Lower leg skin (tissue), 4 donors: ENCODE measurements around the gene ARHGEF10L. TPM values are rescaled to one million over a fixed set of nuclear protein-coding genes. Genes with fewer than 3 reads are reported as not detected.

ENCODE experiments used
- DNase-seq, 2 donors: peaks; one replicate each; pipeline ENCODE4 v3.0.0-alpha.2; 2019; ENCODE audit warnings: low spot score in 2 of 2
- H3K4me3 ChIP-seq: fragments of 200-600 bp; sonication (generic); 2 replicates; pipeline ENCODE4 v1.5.1; 2017; ENCODE audit warnings: mild to moderate bottlenecking, low read depth; ENCODE audit not compliant: poor library complexity, severe bottlenecking
- CTCF ChIP-seq, 3 donors: fragments of 450-650 bp; IDR thresholded peaks; one replicate each; pipeline ENCODE4 v1.5.1; 2016; ENCODE audit warnings: antibody characterized with exemption in 3 of 3, mild to moderate bottlenecking in 3 of 3, moderate library complexity in 2 of 3
- POLR2A ChIP-seq, 2 donors: fragments of 450-650 bp; IDR thresholded peaks; one replicate each; pipeline ENCODE4 v1.6.1; 2016 to 2017; ENCODE audit warnings: antibody characterized with exemption in 2 of 2, mild to moderate bottlenecking in 1 of 2, moderate library complexity in 1 of 2
- WGBS, 2 donors: methylation state at CpG; one replicate each; pipeline ENCODE4 v1.1.5; 2018; 5-methylcytosine and 5-hydroxymethylcytosine counted together
- intact Hi-C: fragments of 100-400 bp; cut with DNase I; formaldehyde crosslinking; loops from one replicate; pipeline ENCODE4 v1.15.0; 2023; ENCODE audit warnings: low total_unique reads
- total RNA-seq, 4 donors: library from RNA; depleted of rRNA; stranded (reverse); fragments of >200 nt; gene quantifications; one replicate each; pipeline ENCODE4 v1.1.0, GENCODE V29; 2016

Gene ARHGEF10L
- total RNA-seq, 4 donors from 2014 or later = 95.1 to 125 (median 114) TPM

- TF ChIP-seq POLR2A (IDR thresholded peaks at IDR 0.05) = no peak
- no peak for TF ChIP-seq CTCF (IDR thresholded peaks at IDR 0.05)
- intact Hi-C loops = loop anchor here (5.0 to 10.0 kb wide), 2 partner anchors 106 to 183 kb away; no protein-coding TSS in a partner anchor
- no peak overlapping the region for H3K4me3 ChIP-seq
- 91 to 92% methylated on average over 34 of the region's 34 CpGs for WGBS, 2 donors
- DNase-seq = no peak
Observed at GRCh38 chr1:17607644-17608581, 68.4 kb downstream of the ARHGEF10L start.

- no peak overlapping the region for H3K4me3 ChIP-seq
- no peak for DNase-seq
- intact Hi-C loops = loop anchor here (5.0 to 10.0 kb wide), 2 partner anchors 107 to 185 kb away; no protein-coding TSS in a partner anchor
- WGBS, 2 donors = 91 to 93% methylated on average over 5 of the region's 5 CpGs
- TF ChIP-seq CTCF (IDR thresholded peaks at IDR 0.05) (no peak), POLR2A (IDR thresholded peaks at IDR 0.05) (no peak)
Observed at GRCh38 chr1:17609529-17609928, 70.0 kb downstream of the ARHGEF10L start.

DNA sequence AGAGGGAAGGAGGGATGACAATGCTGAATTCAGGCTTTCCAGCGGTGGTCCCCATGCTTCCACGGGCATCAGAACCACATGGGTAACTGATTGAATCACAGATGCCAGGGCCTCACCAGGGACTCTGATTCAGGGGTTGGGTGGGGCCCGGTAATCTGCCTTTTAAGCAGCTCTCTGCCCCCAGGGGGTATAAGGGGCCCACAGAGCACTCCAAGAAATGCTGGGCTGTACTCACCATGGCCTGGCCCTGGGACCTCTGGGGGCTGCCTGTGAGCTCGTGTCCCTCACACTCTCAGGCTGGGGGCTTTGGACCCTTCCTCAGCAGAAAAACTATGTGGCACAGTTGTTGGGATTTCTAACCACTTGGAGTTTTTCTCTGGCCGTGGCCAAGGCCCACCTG lies 70.6 kb downstream of the ARHGEF10L start:
- 83 to 85% methylated on average over 5 of the region's 5 CpGs for WGBS, 2 donors
- no peak for DNase-seq
- intact Hi-C loops = no loop called here
- TF ChIP-seq POLR2A (IDR thresholded peaks at IDR 0.05) = no peak
- no peak for TF ChIP-seq CTCF (IDR thresholded peaks at IDR 0.05)
- no peak overlapping the region for H3K4me3 ChIP-seq

- intact Hi-C loops = no loop called here
- no peak overlapping the region for H3K4me3 ChIP-seq
- DNase-seq = no peak
- WGBS, 2 donors = 88 to 95% methylated on average over 5 of the region's 5 CpGs
- TF ChIP-seq CTCF (IDR thresholded peaks at IDR 0.05) = no peak
- TF ChIP-seq POLR2A (IDR thresholded peaks at IDR 0.05) = no peak
Observed at GRCh38 chr1:17610713-17611112, 71.2 kb downstream of the ARHGEF10L start.

- DNase-seq = no peak
- WGBS, 2 donors = 61 to 65% methylated on average over 1 of the region's 1 CpG
- intact Hi-C loops = no loop called here
- no peak overlapping the region for H3K4me3 ChIP-seq
- no peak for TF ChIP-seq POLR2A (IDR thresholded peaks at IDR 0.05)
- no peak for TF ChIP-seq CTCF (IDR thresholded peaks at IDR 0.05)
Observed at GRCh38 chr1:17611991-17612390, 72.5 kb downstream of the ARHGEF10L start.
